Activated CD4-positive, alpha-beta T cell treated with anti-CD3 and anti-CD28 coated beads, Interleukin-2, amount 50 U/mL, for 1 hour (primary cell): ENCODE measurements around the gene SPECC1L.

Source experiments
- DNase-seq: peaks from one replicate; pipeline ENCODE4 v3.0.0-alpha.2; 2020

Gene SPECC1L

DNA sequence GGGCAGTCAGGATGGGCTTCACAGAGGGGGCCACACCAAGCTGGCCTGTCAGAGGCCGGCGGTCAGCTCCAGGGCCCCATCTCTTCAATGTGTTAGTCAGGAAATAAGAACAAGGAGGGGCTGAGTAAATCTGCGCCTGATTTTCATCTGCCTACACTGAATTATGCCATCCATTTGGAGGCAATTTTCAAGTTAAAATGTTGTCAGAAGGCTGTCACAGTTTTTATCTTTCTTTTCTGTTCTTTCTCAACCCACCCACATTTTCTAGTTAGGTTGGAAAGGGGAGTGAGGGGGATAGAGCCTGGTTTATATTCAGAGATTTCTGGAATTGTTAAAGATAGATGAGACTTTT is 175.6 kb downstream of the SPECC1L start:
- DNase-seq: no peak

DNA sequence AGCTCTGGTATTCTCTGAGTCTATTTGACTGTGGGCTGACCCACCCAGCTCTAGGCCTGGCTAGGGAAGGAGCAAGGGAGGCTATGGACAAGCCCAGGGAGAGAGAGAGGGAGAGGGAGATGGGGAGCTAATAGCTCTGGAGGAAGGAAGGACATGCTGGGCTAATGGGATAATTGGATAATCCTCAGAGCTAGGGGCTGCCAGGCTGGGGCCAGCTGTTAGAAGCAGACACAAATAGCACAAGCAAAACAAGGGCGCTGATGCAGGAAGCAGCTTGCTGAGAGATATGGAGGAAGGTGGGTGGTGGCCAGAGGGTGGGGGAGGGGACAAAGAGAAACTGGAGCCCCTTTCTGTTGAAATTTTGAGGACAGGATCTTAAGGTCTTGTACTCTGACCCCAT is 180.0 kb downstream of the SPECC1L start:
- DNase-seq: no peak

GRCh38 chr22:24451162-24451561 is 180.5 kb downstream of the SPECC1L start:
- DNase-seq: no peak

DNA sequence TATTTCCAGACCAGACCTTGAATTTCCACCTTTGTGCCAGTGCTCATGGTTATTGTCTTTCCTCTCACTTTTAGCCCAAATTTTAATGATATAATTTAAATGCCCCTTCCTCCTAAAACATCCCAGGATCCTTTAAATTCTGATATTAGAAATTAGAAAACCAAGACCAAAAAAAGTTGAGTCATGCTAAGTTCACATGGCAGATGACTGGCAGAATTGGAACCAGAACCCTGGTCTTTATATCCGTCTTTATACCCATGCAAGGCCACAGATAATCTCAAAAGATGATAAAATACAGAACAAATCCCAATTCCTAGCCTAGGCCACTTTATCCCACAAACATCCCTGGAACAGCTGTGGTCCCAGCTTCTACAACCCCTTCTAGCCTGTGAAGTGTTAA is 183.2 kb downstream of the SPECC1L start:
- no peak for DNase-seq

DNA sequence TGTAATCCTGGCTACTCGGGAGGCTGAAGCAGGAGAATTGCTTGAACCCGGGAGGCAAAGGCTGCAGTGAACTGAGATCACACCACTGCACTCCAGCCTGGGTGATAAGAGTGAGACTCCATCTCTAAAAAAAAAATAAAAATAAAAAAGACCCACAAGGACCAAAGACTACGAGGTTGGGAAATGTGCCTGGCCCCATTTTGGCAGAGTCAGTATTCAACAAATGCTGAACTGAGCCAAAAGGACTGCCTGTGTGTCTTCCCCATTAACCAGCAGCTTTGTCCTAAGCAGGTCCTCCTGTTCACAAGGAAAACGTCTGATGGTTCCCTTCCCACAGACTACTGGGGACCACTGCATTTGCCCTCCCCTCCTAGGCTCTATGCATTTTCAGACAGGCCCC is 184.4 kb downstream of the SPECC1L start:
- no peak for DNase-seq

- no peak for DNase-seq
Measured at GRCh38 chr22:24455751-24456426, 185.3 kb downstream of the SPECC1L start.

GRCh38 chr22:24457894-24458420 is 187.3 kb downstream of the SPECC1L start:
- no peak for DNase-seq

DNA sequence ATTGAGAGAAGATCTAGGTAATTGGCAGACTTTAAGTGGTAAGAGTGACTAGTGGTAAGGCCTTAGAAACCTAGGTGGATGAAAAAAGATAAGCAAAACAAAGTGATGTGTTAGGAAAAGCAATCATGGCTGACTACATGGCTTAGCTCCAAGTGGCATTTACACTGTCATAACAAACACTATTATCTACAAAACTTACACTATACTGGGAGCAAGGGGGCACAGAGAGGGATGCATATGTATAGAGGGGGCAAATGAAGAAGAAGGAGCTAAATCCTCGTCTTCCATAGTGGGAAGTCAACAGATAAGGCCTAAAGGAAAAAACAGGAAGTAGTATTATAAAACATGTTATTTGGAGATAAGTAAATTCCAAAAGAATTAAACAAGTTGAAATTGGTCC is 189.3 kb downstream of the SPECC1L start:
- no peak for DNase-seq

DNA sequence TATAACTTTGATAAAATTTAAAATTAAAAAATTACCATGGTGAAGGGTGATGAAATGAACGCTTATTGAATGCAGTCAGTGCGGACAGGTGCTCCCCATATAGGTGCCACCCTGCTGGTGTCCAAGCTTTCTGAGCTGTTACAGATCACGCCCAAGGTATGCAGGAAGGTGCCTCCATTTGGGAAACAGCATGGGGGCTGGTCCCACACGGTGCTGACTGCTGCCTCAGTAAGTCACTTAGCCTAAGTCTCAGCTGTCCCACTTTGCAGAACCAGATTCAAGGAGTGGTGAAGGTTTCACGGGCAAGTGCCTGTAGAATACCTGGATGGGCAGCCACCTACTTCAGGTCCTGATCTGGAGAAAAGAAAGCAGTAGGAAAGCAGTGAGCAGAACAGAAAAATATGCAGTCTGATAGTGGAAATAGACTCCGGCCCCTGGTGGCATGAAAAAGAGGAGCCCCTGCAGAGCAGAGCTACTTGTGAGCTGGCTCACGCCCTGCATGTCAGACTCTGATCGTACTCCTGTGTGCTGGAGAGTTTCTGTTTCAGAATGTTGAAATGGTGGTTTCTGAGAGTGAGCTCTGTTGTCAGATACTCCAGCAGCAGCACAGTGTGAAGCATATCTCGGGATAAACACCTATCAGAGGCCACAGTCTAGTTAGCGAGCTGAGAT is 189.9 kb downstream of the SPECC1L start:
- DNase-seq: no peak

DNA sequence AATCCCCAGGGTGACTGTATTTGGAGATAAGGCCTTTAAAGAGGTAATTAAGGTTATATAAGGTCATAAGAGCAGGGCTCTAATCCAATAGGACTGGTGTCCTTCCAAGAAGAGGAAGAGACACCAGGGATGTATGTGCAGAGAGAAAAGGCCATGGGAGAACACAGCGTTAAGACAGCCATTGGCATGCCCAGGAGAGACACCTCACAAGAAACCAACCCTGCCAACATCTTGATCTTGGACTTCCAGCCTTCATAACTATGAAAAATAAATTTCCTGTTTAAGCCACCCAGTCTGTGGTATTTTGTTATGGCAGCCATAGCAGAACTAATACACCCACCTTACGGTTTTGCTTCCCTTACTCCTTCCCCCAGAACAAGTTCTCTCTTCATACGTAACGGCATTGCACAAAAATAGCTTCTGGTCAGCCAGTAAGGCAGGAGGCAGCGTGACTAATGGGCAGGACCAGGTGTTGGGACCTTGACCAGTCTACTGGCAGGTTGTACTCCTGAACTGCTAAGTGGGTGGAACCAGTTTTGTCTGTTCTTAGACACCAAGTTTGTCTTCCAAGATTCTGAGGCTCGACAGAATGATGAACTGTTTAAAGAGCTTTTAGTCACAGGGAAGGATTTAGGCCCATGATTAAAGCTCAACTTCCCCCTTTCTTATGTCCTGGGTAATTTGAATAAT is 192.6 kb downstream of the SPECC1L start:
- DNase-seq: no peak

DNA sequence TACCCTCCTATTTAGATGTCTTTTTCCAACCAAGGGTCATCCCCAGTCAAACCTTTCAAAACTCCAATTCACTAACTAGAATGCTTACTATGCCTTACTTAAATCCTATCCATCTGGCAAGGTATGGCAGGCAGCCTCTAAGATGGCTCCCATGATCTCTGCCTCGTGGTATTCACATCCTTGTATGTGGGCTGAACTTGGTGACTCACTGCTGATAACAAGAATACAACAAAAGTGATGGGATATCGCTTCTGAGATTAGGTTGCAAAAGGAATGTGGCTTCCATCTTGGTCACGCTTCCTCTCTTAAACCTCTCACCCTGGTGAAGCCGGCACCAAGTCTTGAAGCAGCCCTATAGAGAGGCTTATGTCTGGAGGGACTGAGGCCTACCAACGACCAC is 194.9 kb downstream of the SPECC1L start:
- no peak for DNase-seq

GRCh38 chr22:24465975-24466374 is 195.3 kb downstream of the SPECC1L start:
- no peak for DNase-seq

DNA sequence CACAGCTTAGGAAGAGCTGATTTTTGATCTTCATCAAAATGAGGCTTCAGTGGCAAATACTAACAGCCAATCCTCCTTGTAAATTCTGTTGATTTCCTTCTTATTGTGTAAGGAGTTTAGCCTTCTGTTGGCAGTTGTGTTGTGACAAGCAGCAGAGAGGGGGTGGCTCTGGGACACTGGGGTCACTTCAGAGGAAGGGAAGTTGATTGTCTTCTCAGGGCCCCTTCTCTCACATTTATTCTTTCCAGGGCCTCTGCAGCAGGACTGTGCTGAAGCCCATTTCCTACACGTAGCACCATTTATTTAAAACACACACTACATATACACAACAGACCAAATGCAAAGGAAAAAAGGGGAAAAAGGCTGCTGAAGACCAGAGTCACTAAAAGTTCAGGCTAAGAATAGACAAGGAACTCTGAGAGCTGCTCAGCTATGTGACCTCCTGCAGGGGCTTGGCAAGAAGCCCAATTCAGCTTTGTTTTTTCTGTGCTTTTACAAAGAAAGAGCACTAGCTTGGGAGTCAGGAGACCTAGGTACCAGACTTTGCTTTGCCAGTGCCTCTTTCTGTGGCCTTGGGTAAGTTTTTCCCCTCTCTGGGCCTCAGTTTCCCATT is 196.2 kb downstream of the SPECC1L start:
- no peak for DNase-seq

DNA sequence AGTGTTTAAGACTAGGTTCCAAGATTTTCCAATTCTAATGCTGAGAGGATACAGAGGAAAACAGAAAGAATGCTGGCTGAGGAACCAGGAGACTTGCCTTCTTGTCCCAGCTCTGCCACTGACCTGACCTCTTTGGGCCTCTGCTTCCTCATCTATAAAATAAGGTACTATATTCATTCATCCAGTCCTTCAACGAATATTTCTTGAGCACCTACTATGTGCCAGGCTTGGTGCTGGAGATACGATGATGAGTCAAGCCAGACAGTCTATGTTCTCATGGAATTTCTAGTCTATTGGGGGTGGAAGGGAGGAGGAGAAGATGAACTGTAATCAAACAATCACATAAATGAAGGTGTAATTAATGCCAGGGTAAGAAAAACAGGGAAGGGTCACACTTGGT is 196.7 kb downstream of the SPECC1L start:
- no peak for DNase-seq
